Esophagus muscularis mucosa (tissue), 4 donors: ENCODE results near the gene SRGAP3. TPM values are rescaled to one million over a fixed set of nuclear protein-coding genes. Genes with fewer than 3 reads are reported as not detected.

Experiments
- DNase-seq: peaks from one replicate; pipeline ENCODE4 v3.0.0-alpha.2; 2017; ENCODE audit errors: extremely low spot score
- H3K27ac ChIP-seq, 4 donors: fragments of 200-600 bp; sonication (generic); replicated peaks in 1 of 4; 1 replicate in 3 of 4; 2 replicates in 1 of 4; pipeline ENCODE4 v1.5.1; 2016 to 2019; ENCODE audit warnings: mild to moderate bottlenecking in 1 of 4
- H3K27me3 ChIP-seq, 4 donors: fragments of 200-600 bp; sonication (generic); one replicate each; pipeline versions ENCODE4 v1.5.1 to v1.6.0; 2016 to 2019
- H3K36me3 ChIP-seq, 4 donors: fragments of 200-600 bp; sonication (generic); one replicate each; pipeline ENCODE4 v1.5.1; 2016 to 2019
- H3K4me1 ChIP-seq, 4 donors: fragments of 200-600 bp; sonication (generic); one replicate each; pipeline ENCODE4 v1.5.1; 2016 to 2019
- H3K4me3 ChIP-seq, 4 donors: fragments of 200-600 bp; sonication (generic); 1 replicate in 2 of 4; 2 replicates in 2 of 4; pipeline ENCODE4 v1.5.1; 2016 to 2019; ENCODE audit warnings: mild to moderate bottlenecking in 4 of 4, moderate library complexity in 1 of 4
- H3K9me3 ChIP-seq, 4 donors: fragments of 200-600 bp; sonication (generic); 1 replicate in 3 of 4; 2 replicates in 1 of 4; pipeline ENCODE4 v1.5.1; 2016 to 2019
- EP300 ChIP-seq: sonication (generic); formaldehyde crosslinking; IDR thresholded peaks from one replicate; pipeline ENCODE4 v1.6.1; 2017; ENCODE audit warnings: antibody characterized with exemption
- POLR2A ChIP-seq: fragments of 450-650 bp; IDR thresholded peaks from one replicate; pipeline ENCODE4 v1.6.1; 2017; ENCODE audit warnings: antibody characterized with exemption, moderate library complexity, mild to moderate bottlenecking, low read depth
- POLR2AphosphoS5 ChIP-seq, 2 donors: sonication (generic); formaldehyde crosslinking; IDR thresholded peaks; one replicate each; pipeline ENCODE4 v1.6.1; 2017; ENCODE audit warnings: antibody characterized with exemption in 2 of 2
- WGBS: methylation state at CpG from one replicate; pipeline ENCODE4 v1.1.5; 2018; 5-methylcytosine and 5-hydroxymethylcytosine counted together
- intact Hi-C: fragments of 100-400 bp; cut with DNase I; formaldehyde crosslinking; loops from one replicate; pipeline ENCODE4 v1.15.1; 2023
- total RNA-seq, 4 donors: library from RNA; depleted of rRNA; stranded (reverse); fragments of >200 nt; gene quantifications; one replicate each; pipeline versions ENCODE4 v1.1.0 to v1.2.1, GENCODE V29; 2016
- TF ChIP-seq, protein P1 (sequence below), 3 experiments: fragments of 200-600 bp in 2 of 3; fragments of 450-650 bp in 1 of 3; sonication (generic) in 2 of 3; IDR thresholded peaks; one replicate each; pipeline ENCODE4 v1.5.1; 2017 to 2019; ENCODE audit warnings: antibody characterized with exemption in 3 of 3, mild to moderate bottlenecking in 2 of 3, moderate library complexity in 1 of 3

The SRGAP3 gene
- total RNA-seq, 4 donors from 2014 or later: 2.4 to 8.6 (median 3.1) TPM

DNA sequence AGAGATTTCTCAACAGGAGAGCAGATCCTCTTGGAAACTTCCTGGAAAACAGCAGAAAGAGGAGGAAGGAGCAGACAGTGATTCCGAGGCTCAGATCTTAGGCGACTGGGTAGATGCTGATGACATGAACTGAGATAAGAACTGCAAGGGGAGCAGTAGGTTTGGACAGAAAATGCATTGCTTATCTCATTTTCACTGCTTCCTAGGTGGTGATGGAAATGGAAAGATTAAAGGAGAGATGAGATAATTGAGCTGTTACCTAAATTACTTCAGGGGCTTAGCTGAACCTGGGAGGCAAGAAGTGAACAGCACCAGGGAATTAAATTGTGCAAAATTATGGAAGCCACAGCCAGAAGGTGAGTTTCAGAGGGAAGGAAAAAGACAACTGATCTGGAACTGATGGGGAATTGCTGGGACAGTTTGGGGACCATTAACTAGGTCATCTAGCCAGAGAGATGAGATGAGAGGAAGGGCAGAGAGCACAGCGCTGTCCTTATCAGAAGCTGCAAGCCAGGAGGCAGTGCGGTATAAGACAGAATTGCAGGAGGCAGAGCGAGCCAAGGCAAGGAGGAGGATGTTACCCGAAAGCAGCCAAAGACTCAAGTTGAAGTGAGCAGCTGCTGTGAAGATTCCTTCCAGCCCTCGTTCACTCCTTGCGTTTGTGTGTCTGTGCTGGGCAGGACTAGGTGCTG is 140.4 kb downstream of the SRGAP3 start:
- Histone ChIP-seq H3K27ac (no peak overlapping the region), H3K9me3 (no peaks in the 10 kb centered on the region), H3K27me3 (no peaks in the 10 kb centered on the region), H3K4me3 (no peak overlapping the region), H3K4me1 (peaks cover 0 to 19% (median 10%) of the 10 kb centered on the region in 4 donors), H3K36me3 (peaks cover 0 to 6% (median 0%) of the 10 kb centered on the region in 4 donors)
- TF ChIP-seq POLR2A: no peak
- TF ChIP-seq, protein P1, sequence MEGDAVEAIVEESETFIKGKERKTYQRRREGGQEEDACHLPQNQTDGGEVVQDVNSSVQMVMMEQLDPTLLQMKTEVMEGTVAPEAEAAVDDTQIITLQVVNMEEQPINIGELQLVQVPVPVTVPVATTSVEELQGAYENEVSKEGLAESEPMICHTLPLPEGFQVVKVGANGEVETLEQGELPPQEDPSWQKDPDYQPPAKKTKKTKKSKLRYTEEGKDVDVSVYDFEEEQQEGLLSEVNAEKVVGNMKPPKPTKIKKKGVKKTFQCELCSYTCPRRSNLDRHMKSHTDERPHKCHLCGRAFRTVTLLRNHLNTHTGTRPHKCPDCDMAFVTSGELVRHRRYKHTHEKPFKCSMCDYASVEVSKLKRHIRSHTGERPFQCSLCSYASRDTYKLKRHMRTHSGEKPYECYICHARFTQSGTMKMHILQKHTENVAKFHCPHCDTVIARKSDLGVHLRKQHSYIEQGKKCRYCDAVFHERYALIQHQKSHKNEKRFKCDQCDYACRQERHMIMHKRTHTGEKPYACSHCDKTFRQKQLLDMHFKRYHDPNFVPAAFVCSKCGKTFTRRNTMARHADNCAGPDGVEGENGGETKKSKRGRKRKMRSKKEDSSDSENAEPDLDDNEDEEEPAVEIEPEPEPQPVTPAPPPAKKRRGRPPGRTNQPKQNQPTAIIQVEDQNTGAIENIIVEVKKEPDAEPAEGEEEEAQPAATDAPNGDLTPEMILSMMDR (IDR thresholded peaks at IDR 0.05): no peak
- no peak for TF ChIP-seq EP300
- TF ChIP-seq POLR2AphosphoS5 (IDR thresholded peaks at IDR 0.05): no peak
- DNase-seq: no peak
- intact Hi-C loops: no loop called here
- 69% methylated on average over 8 of the region's 8 CpGs for WGBS

- no peak for TF ChIP-seq EP300
- no peak for TF ChIP-seq POLR2A
- no peak for TF ChIP-seq POLR2AphosphoS5 (IDR thresholded peaks at IDR 0.05)
- TF ChIP-seq, protein P1 (IDR thresholded peaks at IDR 0.05): no peak
- Histone ChIP-seq H3K4me3 (no peak overlapping the region), H3K36me3 (peaks cover 0 to 6% (median 0%) of the 10 kb centered on the region in 4 donors), H3K4me1 (peaks cover 0 to 20% (median 10%) of the 10 kb centered on the region in 4 donors), H3K27ac (no peak overlapping the region), H3K27me3 (no peaks in the 10 kb centered on the region), H3K9me3 (no peaks in the 10 kb centered on the region)
- intact Hi-C loops: no loop called here
- DNase-seq: no peak
- WGBS: 75% methylated on average over 1 of the region's 1 CpG
Measured at GRCh38 chr3:9107738-9108137, 141.7 kb downstream of the SRGAP3 start.

GRCh38 chr3:9105421-9105820 is 144.0 kb downstream of the SRGAP3 start:
- Histone ChIP-seq H3K4me3 (no peak overlapping the region), H3K36me3 (peaks cover 0 to 6% (median 0%) of the 10 kb centered on the region in 4 donors), H3K27ac (no peak overlapping the region), H3K27me3 (no peaks in the 10 kb centered on the region), H3K4me1 (peaks cover 0 to 11% (median 0%) of the 10 kb centered on the region in 4 donors), H3K9me3 (no peaks in the 10 kb centered on the region)
- DNase-seq: no peak
- TF ChIP-seq POLR2A (no peak), EP300 (no peak), POLR2AphosphoS5 (IDR thresholded peaks at IDR 0.05) (no peak)
- TF ChIP-seq, protein P1 (IDR thresholded peaks at IDR 0.05): no peak
- WGBS: 70% methylated on average over 1 of the region's 1 CpG
- intact Hi-C loops: no loop called here

GRCh38 chr3:9104121-9104520 is 145.3 kb downstream of the SRGAP3 start:
- intact Hi-C loops: no loop called here
- no peak for DNase-seq
- 98% methylated on average over 4 of the region's 4 CpGs for WGBS
- Histone ChIP-seq H3K4me3 (no peak overlapping the region), H3K27me3 (no peaks in the 10 kb centered on the region), H3K4me1 (peaks cover 0 to 6% (median 0%) of the 10 kb centered on the region in 4 donors), H3K36me3 (peaks cover 0 to 6% (median 0%) of the 10 kb centered on the region in 4 donors), H3K9me3 (no peaks in the 10 kb centered on the region), H3K27ac (no peak overlapping the region)
- TF ChIP-seq POLR2A (no peak), EP300 (no peak), POLR2AphosphoS5 (IDR thresholded peaks at IDR 0.05) (no peak)
- TF ChIP-seq, protein P1 (IDR thresholded peaks at IDR 0.05): no peak
